Endothelial cell of umbilical vein (primary cell): ENCODE results near the gene METTL8. TPM values are rescaled to one million over a fixed set of nuclear protein-coding genes. Genes with fewer than 3 reads are reported as not detected.

Source experiments
- BruUV-seq: library from RNA; stranded (reverse); fragments of 400-500 nt; replicated peaks from 2 replicates; lab custom pipeline; 2021; lab: Mats Ljungman, UMichigan
- CTCF ChIA-PET: fragments of 300-600, 350-600 bp; sonication (Branson Sonifier 250); formaldehyde crosslinking; loops from one replicate; lab custom pipeline; 2021; ENCODE audit warnings: antibody characterized with exemption, inconsistent platforms; lab: Charles Lee
- POLR2A ChIA-PET: fragments of 300-600, 350-600 bp; sonication (Branson Sonifier 250); formaldehyde crosslinking; loops from one replicate; lab custom pipeline; 2021; ENCODE audit warnings: antibody characterized with exemption, inconsistent platforms; lab: Charles Lee
- DNase-seq: peaks from one replicate; pipeline ENCODE4 v3.0.0-alpha.2; 2011; ENCODE audit warnings: low read depth, low spot score
- FAIRE-seq: peaks from 2 replicates; lab custom pipeline; 2011; peaks lifted over from hg19 to GRCh38; lab: Jason Lieb, UNC
- H2AFZ ChIP-seq: 2 replicates; pipeline ENCODE4 v1.6.0; 2012; ENCODE audit warnings: low read depth, low read length, control low read depth, inconsistent platforms
- H3K27ac ChIP-seq: 2 replicates; pipeline ENCODE4 v1.5.1; 2011; ENCODE audit warnings: low read depth, mild to moderate bottlenecking, control low read depth, low read length, moderate library complexity; ENCODE audit not compliant: insufficient read depth
- H3K27me3 ChIP-seq, 2 experiments: 2 replicates each; pipeline versions ENCODE4 v1.6.0 to v1.6.1; 2011; ENCODE audit warnings: low read length in 2 of 2, mixed read lengths in 1 of 2; ENCODE audit not compliant: control insufficient read depth in 2 of 2, insufficient read depth in 2 of 2
- H3K36me3 ChIP-seq, 2 experiments: 2 replicates in 1 of 2; 3 replicates in 1 of 2; pipeline ENCODE4 v1.5.1; 2011; ENCODE audit warnings: low read length in 2 of 2, mild to moderate bottlenecking in 1 of 2, moderate library complexity in 1 of 2; ENCODE audit not compliant: control insufficient read depth in 2 of 2, insufficient read depth in 2 of 2; ENCODE audit errors: extremely low read depth in 1 of 2
- H3K4me1 ChIP-seq: 3 replicates; pipeline ENCODE4 v1.5.1; 2011; ENCODE audit warnings: mild to moderate bottlenecking, low read length; ENCODE audit not compliant: control insufficient read depth, insufficient read depth; ENCODE audit errors: extremely low read depth
- H3K4me2 ChIP-seq: 2 replicates; pipeline ENCODE4 v1.6.1; 2011; ENCODE audit warnings: low read length, control low read depth, mixed read lengths; ENCODE audit not compliant: insufficient read depth
- H3K4me3 ChIP-seq, 3 experiments: fragments of 200-600 bp in 1 of 3; sonication (generic), shearing (Covaris generic) in 1 of 3; replicated peaks in 1 of 3; 2 replicates each; pipeline ENCODE4 v1.5.1; 2011 to 2016; ENCODE audit warnings: control low read depth in 3 of 3, low read length in 3 of 3, mild to moderate bottlenecking in 2 of 3, inconsistent platforms in 1 of 3, low read depth in 1 of 3, moderate library complexity in 1 of 3; ENCODE audit not compliant: insufficient read depth in 1 of 3
- H3K79me2 ChIP-seq: 2 replicates; pipeline ENCODE4 v1.6.0; 2012; ENCODE audit warnings: low read length, inconsistent platforms; ENCODE audit not compliant: control insufficient read depth, insufficient read depth
- H3K9ac ChIP-seq: replicated peaks from 2 replicates; pipeline ENCODE3; 2011; ENCODE audit warnings: low read length, control low read depth; ENCODE audit not compliant: insufficient read depth; ENCODE audit errors: extremely low read depth
- H3K9me1 ChIP-seq: replicated peaks from 3 replicates; pipeline ENCODE4 v1.6.0; 2011; ENCODE audit warnings: mild to moderate bottlenecking, low read length; ENCODE audit not compliant: control insufficient read depth, insufficient read depth; ENCODE audit errors: extremely low read depth
- H3K9me3 ChIP-seq: replicated peaks from 2 replicates; pipeline ENCODE4 v1.5.1; 2012; ENCODE audit warnings: low read length, inconsistent platforms; ENCODE audit not compliant: control insufficient read depth, insufficient read depth
- H4K20me1 ChIP-seq: replicated peaks from 2 replicates; pipeline ENCODE3; 2011; ENCODE audit warnings: mild to moderate bottlenecking, low read length; ENCODE audit not compliant: control insufficient read depth, insufficient read depth; ENCODE audit errors: extremely low read depth
- CTCF ChIP-seq, 2 donors: IDR thresholded peaks; 1 replicate in 1 of 2; 2 replicates in 1 of 2; pipeline ENCODE4 v1.5.1; 2011; ENCODE audit warnings: low read length in 2 of 2, mild to moderate bottlenecking in 2 of 2, moderate library complexity in 2 of 2, control low read depth in 1 of 2, inconsistent platforms in 1 of 2, low read depth in 1 of 2; ENCODE audit not compliant: insufficient read depth in 1 of 2; ENCODE audit errors: extremely low read depth in 1 of 2
- EZH2 ChIP-seq: IDR thresholded peaks from 2 replicates; pipeline ENCODE4 v1.6.1; 2012; ENCODE audit warnings: borderline replicate concordance, low read depth, mild to moderate bottlenecking, moderate library complexity, low read length, inconsistent platforms; ENCODE audit not compliant: severe bottlenecking
- FOS ChIP-seq: IDR thresholded peaks from 2 replicates; pipeline ENCODE4 v1.6.1; 2011; ENCODE audit warnings: mild to moderate bottlenecking, low read length, moderate library complexity, borderline replicate concordance; ENCODE audit not compliant: insufficient read depth
- GATA2 ChIP-seq: IDR thresholded peaks from 2 replicates; pipeline ENCODE4 v1.7.0; 2011; ENCODE audit warnings: low read depth, mild to moderate bottlenecking, moderate library complexity, mixed read lengths, low read length; ENCODE audit not compliant: insufficient read length, insufficient read depth
- JUN ChIP-seq: IDR thresholded peaks from 2 replicates; pipeline ENCODE4 v1.6.1; 2011; ENCODE audit warnings: borderline replicate concordance, low read depth; ENCODE audit not compliant: insufficient read length, insufficient read depth
- MYC ChIP-seq: IDR thresholded peaks from one replicate; pipeline ENCODE4 v1.6.1; 2011; ENCODE audit warnings: mild to moderate bottlenecking, low read depth, low read length
- POLR2A ChIP-seq: IDR thresholded peaks from 2 replicates; pipeline ENCODE4 v1.6.1; 2012; ENCODE audit warnings: low read depth, mild to moderate bottlenecking, control low read depth, low read length
- POLR2AphosphoS5 ChIP-seq: IDR thresholded peaks from 2 replicates; pipeline ENCODE4 v1.6.1; 2012; ENCODE audit warnings: low read depth, mild to moderate bottlenecking, control low read depth, low read length, moderate library complexity; ENCODE audit not compliant: insufficient read depth
- dilution Hi-C: fragments of 300-500 bp; cut with MboI; formaldehyde crosslinking; loops from one replicate; pipeline ENCODE4 v1.15.0; 2019; ENCODE audit warnings: low sequenced_read_pairs; ENCODE audit not compliant: extremely low pct_ligation_motif_present
- intact Hi-C: fragments of 100-400 bp; cut with micrococcal nuclease; formaldehyde crosslinking; loops from one replicate; pipeline ENCODE4 v1.10.0; 2022
- polyA plus RNA-seq, 4 experiments: library from polyadenylated mRNA; depleted of rRNA in 3 of 4; stranded (reverse) in 3 of 4; unstranded in 1 of 4; fragments of >200 nt; gene quantifications; 2 replicates each; pipeline versions ENCODE4 v1.2.1 to v1.2.3, GENCODE V29; 2011 to 2012; ENCODE audit warnings: missing spikeins in 1 of 4
- total RNA-seq: library from RNA; stranded (reverse); gene quantifications from 2 replicates; pipeline ENCODE4 v1.2.3, GENCODE V29; 2021
- TF ChIP-seq, protein P1 (sequence below): IDR thresholded peaks from 2 replicates; pipeline ENCODE4 v1.6.1; 2011; ENCODE audit not compliant: insufficient read depth, insufficient read length

The METTL8 gene
- total and polyA plus RNA-seq, 2 donors (not counting 3 experiments of a cell fraction or from before 2014, with no cell fraction given) = 7.0 to 20.2 TPM

DNA sequence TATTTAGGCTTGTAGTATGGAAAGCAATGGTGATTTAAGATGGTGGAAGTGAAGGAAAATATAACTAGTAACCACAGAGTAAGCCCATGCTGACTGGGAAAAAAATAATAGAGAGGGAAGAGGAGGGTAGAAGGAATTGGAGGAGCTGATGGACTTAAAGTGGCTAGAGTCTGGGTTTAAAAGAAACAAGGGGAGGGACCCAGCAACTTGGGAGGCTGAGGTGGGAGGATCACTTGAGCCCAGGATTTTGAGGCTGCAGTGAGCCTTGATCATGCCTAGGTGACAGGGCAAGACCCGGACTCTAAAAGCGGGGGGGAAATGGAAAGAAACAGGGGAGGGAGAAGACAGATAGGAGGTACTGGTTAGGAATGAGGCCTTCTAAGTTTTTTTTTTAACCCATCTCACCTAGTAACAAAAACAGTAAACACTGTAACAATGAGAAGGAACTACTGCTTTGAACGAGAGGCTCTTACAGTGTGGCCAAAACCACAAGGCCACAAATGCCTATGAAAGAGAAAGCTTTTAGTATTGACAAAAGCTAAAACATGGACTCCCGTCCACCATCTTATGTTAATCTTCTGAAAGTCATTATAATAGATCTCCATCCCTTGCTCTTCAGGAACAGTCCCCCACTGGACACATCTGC is 26.6 kb downstream of the METTL8 start:
- TF ChIP-seq POLR2A (no peak), JUN (no peak), EZH2 (no peak), CTCF (IDR thresholded peaks at IDR 0.05; ENCODE audit: extremely low read depth in 1 of 2, insufficient read depth in 1 of 2, low read depth in 1 of 2, low read length in 2 of 2) (no peak), MYC (no peak), POLR2AphosphoS5 (no peak), GATA2 (no peak), FOS (no peak)
- TF ChIP-seq, protein P1, sequence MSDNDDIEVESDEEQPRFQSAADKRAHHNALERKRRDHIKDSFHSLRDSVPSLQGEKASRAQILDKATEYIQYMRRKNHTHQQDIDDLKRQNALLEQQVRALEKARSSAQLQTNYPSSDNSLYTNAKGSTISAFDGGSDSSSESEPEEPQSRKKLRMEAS = no peak
- Histone ChIP-seq H3K36me3 (no peaks in the 10 kb centered on the region), H3K4me3 (no peak overlapping the region), H3K27me3 (no peaks in the 10 kb centered on the region), H3K9me1 (no peaks in the 10 kb centered on the region), H3K27ac (no peak overlapping the region), H3K4me2 (no peak overlapping the region), H4K20me1 (no peaks in the 10 kb centered on the region), H3K9ac (no peak overlapping the region), H3K79me2 (peaks cover 10% of the 10 kb centered on the region), H3K9me3 (no peaks in the 10 kb centered on the region), H3K4me1 (peaks cover 53% of the 10 kb centered on the region), H2AFZ (no peak overlapping the region)
- BruUV-seq = no TSS peak
- no peak for FAIRE-seq
- ChIA-PET CTCF (interaction anchor here (1.0 to 1.8 kb wide), 2 partner anchors 9 to 45 kb away, joined by 3 to 12 read pairs; no protein-coding TSS in a partner anchor), POLR2A (no interaction called here)
- no peak for DNase-seq
- dilution Hi-C loops = no loop called here
- intact Hi-C loops = no loop called here
